H1 (cell line): ENCODE results near the gene MIER1. TPM values are rescaled to one million over a fixed set of nuclear protein-coding genes. Genes with fewer than 3 reads are reported as not detected.

Experiments used
- CTCF ChIA-PET: fragments of 300-600 bp; sonication (Branson Sonifier 250); formaldehyde crosslinking; loops from one replicate; lab custom pipeline; 2021; ENCODE audit not compliant: partially characterized antibody; lab: Charles Lee
- POLR2A ChIA-PET: fragments of 300-600 bp; sonication (Branson Sonifier 250); formaldehyde crosslinking; loops from one replicate; lab custom pipeline; 2021; ENCODE audit warnings: inconsistent platforms; ENCODE audit not compliant: partially characterized antibody; lab: Charles Lee
- DNase-seq, 2 experiments: peaks; one replicate each; pipeline versions ENCODE4 v3.0.0 to v3.0.0-alpha.2; 2010 to 2022; ENCODE audit warnings: low spot score in 2 of 2, low read depth in 1 of 2, mixed read lengths in 1 of 2
- FAIRE-seq: peaks from 2 replicates; lab custom pipeline; 2011; peaks lifted over from hg19 to GRCh38; lab: Jason Lieb, UNC
- H2AFZ ChIP-seq: 2 replicates; pipeline ENCODE4 v1.8.1; 2012; ENCODE audit warnings: low read length, inconsistent platforms
- H2AK5ac ChIP-seq: 2 replicates; pipeline ENCODE4 v1.6.1; 2013; ENCODE audit warnings: low read depth, low read length
- H2BK120ac ChIP-seq: replicated peaks from 2 replicates; pipeline ENCODE3; 2013; ENCODE audit warnings: low read depth, low read length, inconsistent platforms
- H2BK12ac ChIP-seq: 2 replicates; pipeline ENCODE4 v1.6.1; 2013; ENCODE audit warnings: low read depth, low read length
- H2BK15ac ChIP-seq: 2 replicates; pipeline ENCODE4 v1.6.1; 2013; ENCODE audit warnings: low read length
- H2BK20ac ChIP-seq: 2 replicates; pipeline ENCODE4 v1.6.1; 2013; ENCODE audit warnings: low read length
- H2BK5ac ChIP-seq: 2 replicates; pipeline ENCODE4 v1.6.1; 2013; ENCODE audit warnings: low read depth, low read length
- H3K14ac ChIP-seq: 2 replicates; pipeline ENCODE4 v1.6.1; 2013; ENCODE audit warnings: inconsistent platforms; ENCODE audit not compliant: insufficient read length
- H3K18ac ChIP-seq: 2 replicates; pipeline ENCODE4 v1.6.1; 2013; ENCODE audit warnings: low read length; ENCODE audit errors: extremely low read depth
- H3K23ac ChIP-seq: 2 replicates; pipeline ENCODE4 v1.6.1; 2013; ENCODE audit warnings: inconsistent platforms; ENCODE audit not compliant: insufficient read length
- H3K23me2 ChIP-seq: 2 replicates; pipeline ENCODE4 v1.6.1; 2013; ENCODE audit warnings: low read depth, low read length
- H3K27ac ChIP-seq: 2 replicates; pipeline ENCODE4 v1.6.1; 2011; ENCODE audit warnings: low read depth, low read length, inconsistent platforms
- H3K27me3 ChIP-seq, 4 experiments: replicated peaks in 1 of 4; 1 replicate in 1 of 4; 2 replicates in 3 of 4; pipeline versions ENCODE4 v1.6.1 to v1.8.1; 2011 to 2013; ENCODE audit warnings: low read length in 3 of 4, mild to moderate bottlenecking in 3 of 4, inconsistent platforms in 2 of 4, mixed read lengths in 2 of 4, moderate library complexity in 1 of 4; ENCODE audit not compliant: control insufficient read depth in 3 of 4, insufficient read depth in 3 of 4; ENCODE audit errors: extremely low read depth in 1 of 4
- H3K36me3 ChIP-seq, 4 experiments: 2 replicates each; pipeline versions ENCODE4 v1.6.1 to v1.8.1; 2011 to 2013; ENCODE audit warnings: mild to moderate bottlenecking in 4 of 4, low read length in 3 of 4, moderate library complexity in 2 of 4, control low read depth in 1 of 4, inconsistent platforms in 1 of 4; ENCODE audit not compliant: insufficient read depth in 4 of 4, control insufficient read depth in 2 of 4
- H3K4ac ChIP-seq: replicated peaks from 2 replicates; pipeline ENCODE3; 2013; ENCODE audit warnings: low read length, low read depth, mixed read lengths, inconsistent platforms; ENCODE audit not compliant: insufficient read length
- H3K4me1 ChIP-seq, 4 experiments: replicated peaks in 1 of 4; 1 replicate in 1 of 4; 2 replicates in 3 of 4; pipeline versions ENCODE4 v1.6.1 to v1.8.1; 2011 to 2013; ENCODE audit warnings: low read length in 3 of 4, inconsistent platforms in 2 of 4, mixed read lengths in 1 of 4; ENCODE audit not compliant: insufficient read depth in 4 of 4, control insufficient read depth in 3 of 4
- H3K4me2 ChIP-seq, 2 experiments: 2 replicates each; pipeline versions ENCODE4 v1.6.1 to v1.8.1; 2011 to 2013; ENCODE audit warnings: low read depth in 2 of 2, low read length in 2 of 2, control low read depth in 1 of 2, inconsistent platforms in 1 of 2, mild to moderate bottlenecking in 1 of 2; ENCODE audit not compliant: insufficient read depth in 1 of 2
- H3K4me3 ChIP-seq, 4 experiments: fragments of 200-600, 300-600 bp in 1 of 4; sonication (generic), shearing (Covaris generic), sonication (Bioruptor Twin) in 1 of 4; 2 replicates each; pipeline versions ENCODE4 v1.5.1 to v1.8.1; 2011 to 2016; ENCODE audit warnings: low read length in 4 of 4, low read depth in 3 of 4, control low read depth in 2 of 4, inconsistent platforms in 2 of 4, mild to moderate bottlenecking in 2 of 4, mixed read lengths in 1 of 4, moderate library complexity in 1 of 4; ENCODE audit not compliant: insufficient read depth in 2 of 4; ENCODE audit errors: extremely low read depth in 1 of 4
- H3K56ac ChIP-seq: replicated peaks from 2 replicates; pipeline ENCODE3; 2013; ENCODE audit warnings: low read depth, mild to moderate bottlenecking, mixed read lengths, low read length, inconsistent platforms; ENCODE audit not compliant: insufficient read length
- H3K79me1 ChIP-seq: 2 replicates; pipeline ENCODE4 v1.6.1; 2013; ENCODE audit warnings: low read depth, low read length, control low read depth
- H3K79me2 ChIP-seq, 2 experiments: 2 replicates each; pipeline versions ENCODE4 v1.6.1 to v1.8.1; 2012 to 2013; ENCODE audit warnings: low read length in 2 of 2, mild to moderate bottlenecking in 2 of 2, inconsistent platforms in 1 of 2; ENCODE audit not compliant: insufficient read depth in 2 of 2, control insufficient read depth in 1 of 2
- H3K9ac ChIP-seq, 4 experiments: replicated peaks in 1 of 4; 1 replicate in 1 of 4; 2 replicates in 3 of 4; pipeline versions ENCODE4 v1.6.1 to v1.8.1; 2011 to 2013; ENCODE audit warnings: low read depth in 3 of 4, low read length in 3 of 4, control low read depth in 2 of 4, mild to moderate bottlenecking in 2 of 4, moderate library complexity in 2 of 4, inconsistent platforms in 1 of 4; ENCODE audit errors: extremely low read depth in 1 of 4
- H3K9me3 ChIP-seq, 2 experiments: 2 replicates each; pipeline versions ENCODE4 v1.6.1 to v1.8.1; 2012 to 2013; ENCODE audit warnings: mild to moderate bottlenecking in 2 of 2, moderate library complexity in 2 of 2, control low read depth in 1 of 2, inconsistent platforms in 1 of 2, low read depth in 1 of 2, low read length in 1 of 2, mixed read lengths in 1 of 2; ENCODE audit not compliant: insufficient read depth in 2 of 2
- H4K20me1 ChIP-seq, 2 experiments: replicated peaks in 1 of 2; 2 replicates each; pipeline versions ENCODE3 to v1.8.1; 2011 to 2013; ENCODE audit warnings: inconsistent platforms in 2 of 2, low read length in 2 of 2, mild to moderate bottlenecking in 1 of 2; ENCODE audit not compliant: insufficient read depth in 2 of 2, control insufficient read depth in 1 of 2
- H4K5ac ChIP-seq: 2 replicates; pipeline ENCODE4 v1.6.1; 2013; ENCODE audit warnings: low read length, low read depth, mixed read lengths, inconsistent platforms; ENCODE audit not compliant: insufficient read length
- H4K8ac ChIP-seq: 2 replicates; pipeline ENCODE4 v1.8.0; 2013; ENCODE audit warnings: mild to moderate bottlenecking, moderate library complexity, low read length, inconsistent platforms; ENCODE audit not compliant: insufficient read depth; ENCODE audit errors: extremely low read depth
- H4K91ac ChIP-seq: replicated peaks from 2 replicates; pipeline ENCODE3; 2013; ENCODE audit warnings: low read length, mixed read lengths, inconsistent platforms; ENCODE audit not compliant: insufficient read length
- BACH1 ChIP-seq: IDR thresholded peaks from 2 replicates; pipeline ENCODE4 v1.6.1; 2012; ENCODE audit warnings: low read length, improper control_type of control experiment
- CBX8 ChIP-seq: fragments of 300-800, 300-1000 bp; sonication (generic); IDR thresholded peaks from 2 replicates; pipeline ENCODE4 v1.7.1; 2016; ENCODE audit warnings: low read depth, low read length, borderline replicate concordance
- POLR2AphosphoS5 ChIP-seq: IDR thresholded peaks from 2 replicates; pipeline ENCODE4 v1.6.1; 2011; ENCODE audit warnings: low read depth, low read length
- RXRA ChIP-seq: IDR thresholded peaks from 2 replicates; pipeline ENCODE4 v1.6.1; 2011; ENCODE audit warnings: low read depth, mild to moderate bottlenecking, low read length, moderate library complexity; ENCODE audit not compliant: insufficient read depth
- SIRT6 ChIP-seq: IDR thresholded peaks from one replicate; pipeline ENCODE4 v1.7.1; 2012; ENCODE audit warnings: low read length, inconsistent platforms
- TAF7 ChIP-seq: optimal IDR thresholded peaks from 2 replicates; pipeline ENCODE3; 2011; ENCODE audit warnings: low read depth, mild to moderate bottlenecking, inconsistent platforms, low read length, moderate library complexity, borderline replicate concordance
- TBP ChIP-seq: IDR thresholded peaks from 2 replicates; pipeline ENCODE4 v1.6.1; 2011; ENCODE audit warnings: low read depth, low read length, improper control_type of control experiment
- WGBS, 2 experiments: shearing (Covaris generic) in 1 of 2; methylation state at CpG; one replicate each; pipeline versions ENCODE4 v1.1.6 to v1.1.7; 2013 to 2015; ENCODE audit warnings: low lambda C conversion rate in 2 of 2, mixed read lengths in 2 of 2, inconsistent platforms in 1 of 2, low coverage in 1 of 2, missing lambda C conversion rate in 1 of 2; ENCODE audit not compliant: insufficient replicate concordance in 2 of 2, insufficient coverage in 1 of 2, insufficient read length in 1 of 2; ENCODE audit errors: extremely low coverage in 1 of 2, missing lambda C conversion rate in 1 of 2; 5-methylcytosine and 5-hydroxymethylcytosine counted together
- polyA plus RNA-seq, 7 experiments: library from polyadenylated mRNA; depleted of rRNA in 3 of 7; stranded (reverse) in 5 of 7; unstranded in 2 of 7; fragments of >200 nt in 5 of 7; fragments of 200-250 nt in 2 of 7; gene quantifications; 1 replicate in 5 of 7; 2 replicates in 1 of 7; 4 replicates in 1 of 7; pipeline versions ENCODE4 v1.2.1 to v1.2.3, GENCODE V29; 2011 to 2013; ENCODE audit warnings: missing spikeins in 2 of 7, mixed read lengths in 2 of 7
- total RNA-seq: library from RNA; stranded (reverse); fragmentation: NEBNext Ultra II Directional; extraction: Animal tissue kit (Norgen Biotek cat#: 25700); gene quantifications from 2 replicates; pipeline ENCODE4 v1.2.1, GENCODE V29; 2021
- TF ChIP-seq, protein P1 (sequence below): IDR thresholded peaks from 2 replicates; pipeline ENCODE4 v1.6.1; 2011; ENCODE audit warnings: low read length, improper control_type of control experiment

The MIER1 gene
- total and polyA plus RNA-seq, 2 of the 8 experiments (the other 6 are each of a cell fraction or from before 2014, with no cell fraction given), result 5.2 to 33.5 TPM

DNA sequence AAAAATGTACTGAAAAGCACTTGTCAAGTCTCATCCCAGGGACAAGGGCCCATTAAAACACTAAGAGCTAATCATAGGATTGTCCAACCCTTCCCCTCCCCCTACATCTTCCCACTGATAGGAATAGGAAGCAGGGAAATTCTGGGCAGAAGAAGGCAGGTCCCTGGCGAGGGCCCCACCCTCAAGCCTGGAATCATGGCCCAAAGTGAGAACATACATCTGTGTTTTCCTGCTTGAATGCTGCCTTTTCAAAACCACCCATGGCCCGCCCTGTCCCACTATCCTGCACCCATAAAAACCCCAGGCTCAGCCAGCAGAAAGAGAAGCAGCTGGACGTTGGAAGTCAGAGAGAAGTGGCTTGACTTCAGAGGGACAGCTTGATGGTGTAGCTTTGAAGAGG, 5.0 kb upstream of the MIER1 start:
- ChIA-PET POLR2A (interaction anchor here (1.1 to 1.7 kb wide), 2 partner anchors 8 to 10 kb away, joined by 3 to 4 read pairs; no protein-coding TSS in a partner anchor), CTCF (no interaction called here)
- H3K9ac ChIP-seq, result no peak overlapping the region
- H3K18ac ChIP-seq, result no peak overlapping the region
- H2BK20ac ChIP-seq, result no peak overlapping the region
- no peak overlapping the region for H2BK120ac ChIP-seq
- H2AK5ac ChIP-seq, result no peak overlapping the region
- H2AFZ ChIP-seq, result no peak overlapping the region
- H3K27me3 ChIP-seq, result no peaks in the 10 kb centered on the region
- H3K23me2 ChIP-seq, result no peaks in the 10 kb centered on the region; the same call in 1 of the 2 replicates
- H3K23ac ChIP-seq, result no peak overlapping the region
- H3K27ac ChIP-seq, result no peak overlapping the region
- H3K36me3 ChIP-seq, result no peaks in the 10 kb centered on the region; a peak in 1 of 8 replicates
- H2BK5ac ChIP-seq, result no peak overlapping the region
- no peak overlapping the region for H3K4me3 ChIP-seq
- no peaks in the 10 kb centered on the region for H3K9me3 ChIP-seq
- no peak overlapping the region for H4K5ac ChIP-seq
- 0 out of 2 replicates have a peak, but pooled peaks cover 2% of the 10 kb centered on the region for H3K79me1 ChIP-seq
- no peak for DNase-seq
- no peak for FAIRE-seq
- no peak overlapping the region for H3K14ac ChIP-seq
- peaks cover 0 to 1% of the 10 kb centered on the region in 2 experiments for H4K20me1 ChIP-seq
- H4K8ac ChIP-seq, result no peak overlapping the region
- H2BK15ac ChIP-seq, result no peak overlapping the region
- peaks cover 3 to 27% of the 10 kb centered on the region in 2 experiments; a peak in 3 of 4 replicates for H3K79me2 ChIP-seq
- no peak overlapping the region for H2BK12ac ChIP-seq
- WGBS, 2 experiments, result 92% methylated on average over 3 of the region's 3 CpGs; no CpG with 5 or more reads in 1 of the 2 experiments
- H3K4me2 ChIP-seq, result no peak overlapping the region
- no peak overlapping the region for H3K4ac ChIP-seq
- H4K91ac ChIP-seq, result no peak overlapping the region
- peaks cover 0 to 7% (median 0%) of the 10 kb centered on the region in 4 experiments; a peak in 2 of 7 replicates for H3K4me1 ChIP-seq
- H3K56ac ChIP-seq, result no peak overlapping the region
- TF ChIP-seq CBX8 (no peak), TBP (no peak), POLR2AphosphoS5 (no peak), SIRT6 (no peak), BACH1 (no peak), TAF7 (no peak), RXRA (no peak)
- TF ChIP-seq, protein P1, sequence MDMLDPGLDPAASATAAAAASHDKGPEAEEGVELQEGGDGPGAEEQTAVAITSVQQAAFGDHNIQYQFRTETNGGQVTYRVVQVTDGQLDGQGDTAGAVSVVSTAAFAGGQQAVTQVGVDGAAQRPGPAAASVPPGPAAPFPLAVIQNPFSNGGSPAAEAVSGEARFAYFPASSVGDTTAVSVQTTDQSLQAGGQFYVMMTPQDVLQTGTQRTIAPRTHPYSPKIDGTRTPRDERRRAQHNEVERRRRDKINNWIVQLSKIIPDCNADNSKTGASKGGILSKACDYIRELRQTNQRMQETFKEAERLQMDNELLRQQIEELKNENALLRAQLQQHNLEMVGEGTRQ, result no peak
